IMR-90 (cell line): ENCODE results near the gene PSMB5. TPM values are rescaled to one million over a fixed set of nuclear protein-coding genes. Genes with fewer than 3 reads are reported as not detected.

Source experiments
- ATAC-seq: fragments of 200-7000 bp; cut with Tn5 transposase; 2 replicates; pipeline ENCODE4 v1.9.1; 2020; ENCODE audit warnings: low read depth, mild to moderate bottlenecking, moderate library complexity
- BruUV-seq: library from RNA; stranded (reverse); fragments of 400-500 nt; replicated peaks from 2 replicates; lab custom pipeline; 2021; lab: Mats Ljungman, UMichigan
- CTCF ChIA-PET: fragments of 300-600 bp; formaldehyde crosslinking; extraction: SDS; loops from one replicate; lab custom pipeline; 2021; ENCODE audit warnings: antibody characterized with exemption; lab: Yijun Ruan, JAX
- POLR2A ChIA-PET: fragments of 300-600 bp; sonication (Branson Sonifier 250); formaldehyde crosslinking; loops from one replicate; lab custom pipeline; 2022; ENCODE audit warnings: antibody characterized with exemption; ENCODE audit not compliant: unreplicated experiment; lab: Charles Lee
- DNase-seq: peaks from one replicate; pipeline ENCODE4 v3.0.0; 2013
- H2AFZ ChIP-seq: replicated peaks from 2 replicates; pipeline ENCODE3; 2013; ENCODE audit warnings: low read length, mild to moderate bottlenecking; ENCODE audit not compliant: poor library complexity
- H2AK5ac ChIP-seq: 2 replicates; pipeline ENCODE4 v1.6.1; 2013; ENCODE audit warnings: low read depth, low read length, inconsistent platforms
- H2AK9ac ChIP-seq: replicated peaks from 2 replicates; pipeline ENCODE3; 2013; ENCODE audit warnings: mild to moderate bottlenecking, low read depth, low read length, moderate library complexity; ENCODE audit not compliant: poor library complexity
- H2BK120ac ChIP-seq: 2 replicates; pipeline ENCODE4 v1.6.1; 2013; ENCODE audit warnings: low read depth, low read length, inconsistent platforms
- H2BK15ac ChIP-seq: 3 replicates; pipeline ENCODE4 v1.6.1; 2013; ENCODE audit warnings: low read depth, low read length, inconsistent platforms
- H2BK20ac ChIP-seq: 2 replicates; pipeline ENCODE4 v1.6.1; 2013; ENCODE audit warnings: low read depth, mild to moderate bottlenecking, inconsistent platforms, low read length, moderate library complexity
- H2BK5ac ChIP-seq: 2 replicates; pipeline ENCODE4 v1.6.1; 2013; ENCODE audit warnings: mild to moderate bottlenecking, low read depth, low read length, inconsistent platforms; ENCODE audit not compliant: poor library complexity, severe bottlenecking
- H3K14ac ChIP-seq: replicated peaks from 2 replicates; pipeline ENCODE4 v1.6.1; 2013; ENCODE audit warnings: low read depth, low read length, inconsistent platforms
- H3K18ac ChIP-seq: 2 replicates; pipeline ENCODE4 v1.6.1; 2013; ENCODE audit warnings: low read depth, low read length, control low read depth
- H3K23ac ChIP-seq: 2 replicates; pipeline ENCODE4 v1.6.1; 2013; ENCODE audit warnings: low read depth, low read length, inconsistent platforms
- H3K27ac ChIP-seq: 2 replicates; pipeline ENCODE4 v1.5.1; 2013; ENCODE audit warnings: mild to moderate bottlenecking, control low read depth, low read length; ENCODE audit not compliant: insufficient read depth
- H3K27me3 ChIP-seq: 2 replicates; pipeline ENCODE4 v1.6.1; 2013; ENCODE audit warnings: low read length; ENCODE audit not compliant: control insufficient read depth, insufficient read depth
- H3K36me3 ChIP-seq: 2 replicates; pipeline ENCODE4 v1.6.1; 2013; ENCODE audit warnings: low read length, mixed read lengths; ENCODE audit not compliant: control insufficient read depth, insufficient read depth
- H3K4ac ChIP-seq: 2 replicates; pipeline ENCODE4 v1.6.1; 2013; ENCODE audit warnings: low read depth, low read length, inconsistent platforms
- H3K4me1 ChIP-seq: 2 replicates; pipeline ENCODE4 v1.6.1; 2013; ENCODE audit warnings: low read length, mixed read lengths; ENCODE audit not compliant: control insufficient read depth, insufficient read depth
- H3K4me2 ChIP-seq: 2 replicates; pipeline ENCODE4 v1.6.1; 2013; ENCODE audit warnings: low read depth, mild to moderate bottlenecking, control low read depth, low read length, moderate library complexity
- H3K4me3 ChIP-seq: 2 replicates; pipeline ENCODE4 v1.5.1; 2013; ENCODE audit warnings: low read depth, mild to moderate bottlenecking, control low read depth, low read length, moderate library complexity; ENCODE audit not compliant: insufficient read depth
- H3K56ac ChIP-seq: 2 replicates; pipeline ENCODE4 v1.6.1; 2013; ENCODE audit warnings: low read length, inconsistent platforms; ENCODE audit not compliant: insufficient read depth; ENCODE audit errors: extremely low read depth
- H3K79me1 ChIP-seq, 2 experiments: 2 replicates each; pipeline ENCODE4 v1.6.1; 2013; ENCODE audit warnings: low read length in 2 of 2, inconsistent platforms in 1 of 2, low read depth in 1 of 2
- H3K9ac ChIP-seq: 2 replicates; pipeline ENCODE4 v1.6.1; 2013; ENCODE audit warnings: low read depth, low read length, control low read depth
- H3K9me1 ChIP-seq: 2 replicates; pipeline ENCODE4 v1.6.1; 2013; ENCODE audit warnings: low read length, inconsistent platforms; ENCODE audit not compliant: insufficient read depth
- H3K9me3 ChIP-seq: 2 replicates; pipeline ENCODE4 v1.6.1; 2013; ENCODE audit warnings: low read length; ENCODE audit not compliant: control insufficient read depth, insufficient read depth
- H4K20me1 ChIP-seq: 2 replicates; pipeline ENCODE4 v1.6.1; 2013; ENCODE audit warnings: low read length, inconsistent platforms; ENCODE audit not compliant: insufficient read depth
- H4K5ac ChIP-seq: 2 replicates; pipeline ENCODE4 v1.6.1; 2013; ENCODE audit warnings: mild to moderate bottlenecking, low read depth, low read length, control low read depth
- H4K8ac ChIP-seq, 2 experiments: 2 replicates each; pipeline ENCODE4 v1.6.1; 2013; ENCODE audit warnings: low read depth in 2 of 2, low read length in 2 of 2, control low read depth in 1 of 2, inconsistent platforms in 1 of 2
- H4K91ac ChIP-seq: 2 replicates; pipeline ENCODE4 v1.6.1; 2013; ENCODE audit warnings: low read depth, low read length, inconsistent platforms; ENCODE audit not compliant: insufficient read depth
- BHLHE40 ChIP-seq: fragments of 150-350 bp; IDR thresholded peaks from 2 replicates; pipeline ENCODE4 v1.6.1; 2016; ENCODE audit warnings: mild to moderate bottlenecking, low read depth, low read length
- CEBPB ChIP-seq: IDR thresholded peaks from 2 replicates; pipeline ENCODE4 v1.6.1; 2012; ENCODE audit warnings: low read depth, low read length, improper control_type of control experiment
- CHD1 ChIP-seq: IDR thresholded peaks from 2 replicates; pipeline ENCODE4 v1.6.1; 2012; ENCODE audit warnings: low read depth, low read length, improper control_type of control experiment
- CTCF ChIP-seq: conservative IDR thresholded peaks from 2 replicates; pipeline ENCODE4 v1.5.1; 2012; ENCODE audit warnings: mild to moderate bottlenecking, low read depth, low read length, improper control_type of control experiment
- MAZ ChIP-seq: IDR thresholded peaks from 2 replicates; pipeline ENCODE4 v1.6.1; 2012; ENCODE audit warnings: low read depth, mild to moderate bottlenecking, low read length, improper control_type of control experiment, moderate library complexity, borderline replicate concordance
- NFE2L2 ChIP-seq: fragments of 150-350 bp; IDR thresholded peaks from 2 replicates; pipeline ENCODE4 v1.6.1; 2016; ENCODE audit warnings: low read depth, mild to moderate bottlenecking, low read length
- POLR2A ChIP-seq: IDR thresholded peaks from 2 replicates; pipeline ENCODE4 v1.6.1; 2012; ENCODE audit warnings: mild to moderate bottlenecking, low read depth, low read length
- RAD21 ChIP-seq: IDR thresholded peaks from 2 replicates; pipeline ENCODE4 v1.6.1; 2012; ENCODE audit warnings: low read length, improper control_type of control experiment
- RFX5 ChIP-seq: IDR thresholded peaks from 2 replicates; pipeline ENCODE4 v1.8.0; 2012; ENCODE audit warnings: low read depth, mild to moderate bottlenecking, low read length, moderate library complexity
- SMC3 ChIP-seq: fragments of 150-350 bp; IDR thresholded peaks from 2 replicates; pipeline ENCODE4 v1.6.1; 2016; ENCODE audit warnings: low read depth, mild to moderate bottlenecking, antibody characterized with exemption, low read length, moderate library complexity
- USF2 ChIP-seq: fragments of 150-350 bp; IDR thresholded peaks from 2 replicates; pipeline ENCODE4 v1.6.1; 2017; ENCODE audit warnings: mild to moderate bottlenecking, antibody characterized with exemption, low read length, low read depth
- WGBS, 2 experiments: methylation state at CpG; one replicate each; pipeline versions ENCODE4 v1.1.5 to v1.1.7; 2013; ENCODE audit warnings: missing lambda C conversion rate in 2 of 2; ENCODE audit not compliant: insufficient read length in 1 of 2; ENCODE audit errors: extremely low coverage in 2 of 2; 5-methylcytosine and 5-hydroxymethylcytosine counted together
- dilution Hi-C: fragments of 300-500 bp; cut with HindIII; formaldehyde crosslinking; loops from one replicate; pipeline ENCODE4 v1.14.3; 2018; ENCODE audit warnings: low sequenced_read_pairs; ENCODE audit not compliant: unreplicated experiment
- in situ Hi-C: fragments of 300-500 bp; cut with MboI; formaldehyde crosslinking; loops from 3 replicates; pipeline ENCODE4 v1.14.3; 2019; ENCODE audit warnings: low sequenced_read_pairs, inconsistent platforms, mixed read lengths
- intact Hi-C: fragments of 100-400 bp; cut with micrococcal nuclease; formaldehyde crosslinking; loops from 2 replicates; pipeline ENCODE4 v1.10.0; 2022
- polyA plus RNA-seq, 3 experiments: library from polyadenylated mRNA; depleted of rRNA; stranded (reverse); fragments of >200 nt; gene quantifications; 2 replicates each; pipeline ENCODE4 v1.2.3, GENCODE V29; 2012; ENCODE audit warnings: low replicate concordance in 1 of 3
- total RNA-seq: library from RNA; depleted of rRNA; stranded (reverse); fragments of >200 nt; gene quantifications from 2 replicates; pipeline ENCODE4 v1.2.3, GENCODE V29; 2012

PSMB5 gene
- total and polyA plus RNA-seq, 2 of the 4 experiments (the other 2 are of a cell fraction), result 310 to 321 TPM

GRCh38 chr14:23066855-23067744 is 32.4 kb upstream of the PSMB5 start:
- no peak overlapping the region for H4K91ac ChIP-seq
- in situ Hi-C loops, result loop anchor here (5.0 to 10.0 kb wide), 2 partner anchors 35 to 512 kb away; partner anchors contain the start of gene CIROP
- peaks cover 25 to 82% of the 10 kb centered on the region in 2 experiments for H3K79me1 ChIP-seq
- H2BK15ac ChIP-seq, result no peak overlapping the region
- BruUV-seq, result no TSS peak
- no peak overlapping the region for H3K18ac ChIP-seq
- H2AK5ac ChIP-seq, result no peak overlapping the region
- H4K20me1 ChIP-seq, result peaks cover 53% of the 10 kb centered on the region
- H3K56ac ChIP-seq, result no peak overlapping the region
- H3K9me1 ChIP-seq, result peaks cover 10% of the 10 kb centered on the region; the same call in 1 of the 2 replicates
- no peak for ATAC-seq
- no peak overlapping the region for H3K4ac ChIP-seq
- no peak overlapping the region for H4K8ac ChIP-seq
- peaks cover 18% of the 10 kb centered on the region for H3K4me1 ChIP-seq
- H3K14ac ChIP-seq, result no peak overlapping the region
- no peak for DNase-seq
- no peak overlapping the region for H3K4me3 ChIP-seq
- H3K23ac ChIP-seq, result 0 out of 2 replicates have a peak overlapping the region, but pooled peaks have one; percentile 8
- no peaks in the 10 kb centered on the region for H3K27me3 ChIP-seq
- H3K27ac ChIP-seq, result no peak overlapping the region
- H4K5ac ChIP-seq, result no peak overlapping the region
- H2BK20ac ChIP-seq, result no peak overlapping the region
- CTCF ChIA-PET, result no interaction called here
- intact Hi-C loops, result no loop called here
- H2AFZ ChIP-seq, result no peak overlapping the region
- H3K36me3 ChIP-seq, result peaks cover 57% of the 10 kb centered on the region
- H3K4me2 ChIP-seq, result no peak overlapping the region
- no peaks in the 10 kb centered on the region for H3K9me3 ChIP-seq
- no peak overlapping the region for H2BK120ac ChIP-seq
- 100% methylated on average over 1 of the region's 23 CpGs; no CpG with 5 or more reads in 1 of the 2 experiments for WGBS, 2 experiments
- no peak overlapping the region for H2BK5ac ChIP-seq
- no peak overlapping the region for H3K9ac ChIP-seq
- dilution Hi-C loops, result no loop called here
- POLR2A ChIA-PET, result no interaction called here
- TF ChIP-seq SMC3 (no peak), RAD21 (no peak), BHLHE40 (no peak), MAZ (no peak), CEBPB (no peak), RFX5 (no peak), USF2 (no peak), CTCF (no peak), POLR2A (no peak), CHD1 (no peak), NFE2L2 (no peak)
- H2AK9ac ChIP-seq, result no peak overlapping the region
